Measurements from ENCODE around the gene SLC30A10. TPM values are rescaled to one million over a fixed set of nuclear protein-coding genes. Genes with fewer than 3 reads are reported as not detected.

SLC30A10 gene
- polyA plus RNA-seq, 3 donors = 0.03 TPM; not detected in 2

Other genes with a start within 250 kb of the SLC30A10 start
- gene EPRS1, start 117.9 kb upstream of the SLC30A10 start, polyA plus RNA-seq = 10 to 100 TPM; 30.2 to 32.6 (median 31.0) TPM
- 10 to 100 TPM in 2 of 3 donors, 1 to 10 TPM in 1; 6.8 to 17.5 (median 17.1) TPM for gene BPNT1, start 161.2 kb upstream of the SLC30A10 start, polyA plus RNA-seq
- 10 to 100 TPM; 23.3 to 70.9 (median 39.8) TPM for gene IARS2, start 165.6 kb upstream of the SLC30A10 start, polyA plus RNA-seq